HCT116 (cell line): ENCODE measurements around the gene MYADML2.

Experiments
- CEBPB ChIP-seq: IDR thresholded peaks from 2 replicates; pipeline ENCODE4 v1.6.1; 2012; ENCODE audit warnings: low read depth
- POLR2AphosphoS5 ChIP-seq: IDR thresholded peaks from 2 replicates; pipeline ENCODE4 v1.6.1; 2011; ENCODE audit warnings: mild to moderate bottlenecking, low read depth, low read length, moderate library complexity
- TF ChIP-seq, protein P1 (sequence below), 3 experiments: fragments of 200-600 bp in 1 of 3; sonication (generic) in 1 of 3; IDR thresholded peaks in 2 of 3; conservative IDR thresholded peaks in 1 of 3; 2 replicates each; pipeline ENCODE4 v1.5.1; 2012 to 2017; ENCODE audit warnings: low read depth in 2 of 3, low read length in 2 of 3, antibody characterized with exemption in 1 of 3, borderline replicate concordance in 1 of 3, control low read depth in 1 of 3, mild to moderate bottlenecking in 1 of 3, mixed read lengths in 1 of 3, mixed run types in 1 of 3, moderate library complexity in 1 of 3; ENCODE audit not compliant: insufficient read depth in 1 of 3
- TF ChIP-seq, protein P2 (sequence below): IDR thresholded peaks from 2 replicates; pipeline ENCODE4 v1.6.1; 2012

GRCh38 chr17:81916234-81917001, 30.6 kb downstream of the MYADML2 start:
- TF ChIP-seq, protein P1, sequence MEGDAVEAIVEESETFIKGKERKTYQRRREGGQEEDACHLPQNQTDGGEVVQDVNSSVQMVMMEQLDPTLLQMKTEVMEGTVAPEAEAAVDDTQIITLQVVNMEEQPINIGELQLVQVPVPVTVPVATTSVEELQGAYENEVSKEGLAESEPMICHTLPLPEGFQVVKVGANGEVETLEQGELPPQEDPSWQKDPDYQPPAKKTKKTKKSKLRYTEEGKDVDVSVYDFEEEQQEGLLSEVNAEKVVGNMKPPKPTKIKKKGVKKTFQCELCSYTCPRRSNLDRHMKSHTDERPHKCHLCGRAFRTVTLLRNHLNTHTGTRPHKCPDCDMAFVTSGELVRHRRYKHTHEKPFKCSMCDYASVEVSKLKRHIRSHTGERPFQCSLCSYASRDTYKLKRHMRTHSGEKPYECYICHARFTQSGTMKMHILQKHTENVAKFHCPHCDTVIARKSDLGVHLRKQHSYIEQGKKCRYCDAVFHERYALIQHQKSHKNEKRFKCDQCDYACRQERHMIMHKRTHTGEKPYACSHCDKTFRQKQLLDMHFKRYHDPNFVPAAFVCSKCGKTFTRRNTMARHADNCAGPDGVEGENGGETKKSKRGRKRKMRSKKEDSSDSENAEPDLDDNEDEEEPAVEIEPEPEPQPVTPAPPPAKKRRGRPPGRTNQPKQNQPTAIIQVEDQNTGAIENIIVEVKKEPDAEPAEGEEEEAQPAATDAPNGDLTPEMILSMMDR (IDR thresholded peaks at IDR 0.05 in 2 of 3, conservative IDR thresholded peaks at IDR 0.05 in 1 of 3; ENCODE audit: borderline replicate concordance in 1 of 3, insufficient read depth in 1 of 3, low read depth in 2 of 3, low read length in 2 of 3), result no peak
- TF ChIP-seq CEBPB (no peak), POLR2AphosphoS5 (peak; percentile 88)
- TF ChIP-seq, protein P2, sequence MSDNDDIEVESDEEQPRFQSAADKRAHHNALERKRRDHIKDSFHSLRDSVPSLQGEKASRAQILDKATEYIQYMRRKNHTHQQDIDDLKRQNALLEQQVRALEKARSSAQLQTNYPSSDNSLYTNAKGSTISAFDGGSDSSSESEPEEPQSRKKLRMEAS, result peak; percentile 73
